SK-N-SH (cell line): ENCODE measurements around the gene SERPINA1. TPM values are rescaled to one million over a fixed set of nuclear protein-coding genes. Genes with fewer than 3 reads are reported as not detected.

ENCODE experiments used
- CTCF ChIA-PET: fragments of 300-600, 350-600 bp; formaldehyde crosslinking; extraction: SDS; loops from one replicate; lab custom pipeline; 2021; lab: Yijun Ruan, JAX
- POLR2A ChIA-PET: fragments of 350-600 bp; sonication (Branson Sonifier 250); formaldehyde crosslinking; extraction: SDS; loops from one replicate; lab custom pipeline; 2020; ENCODE audit warnings: antibody characterized with exemption, inconsistent platforms; lab: Yijun Ruan, JAX
- DNase-seq: peaks from one replicate; pipeline ENCODE4 v3.0.0; 2012
- H2AFZ ChIP-seq: fragments of 200-600 bp; sonication (generic); 2 replicates; pipeline ENCODE4 v1.8.1; 2016; ENCODE audit warnings: antibody characterized with exemption, mild to moderate bottlenecking, low read depth
- H3F3A ChIP-seq: fragments of 200-600 bp; sonication (generic); replicated peaks from 2 replicates; pipeline ENCODE3; 2016; ENCODE audit warnings: antibody characterized with exemption, mild to moderate bottlenecking; ENCODE audit not compliant: insufficient read depth
- H3K27ac ChIP-seq, 2 experiments: fragments of 200-500 bp in 1 of 2; fragments of 200-600 bp in 1 of 2; sonication (Bioruptor generic) in 1 of 2; sonication (generic), shearing (Covaris generic) in 1 of 2; 2 replicates each; pipeline versions ENCODE4 v1.5.1 to v1.6.1; 2014 to 2016; ENCODE audit warnings: low read depth in 2 of 2, inconsistent platforms in 1 of 2, low read length in 1 of 2, mild to moderate bottlenecking in 1 of 2, mixed read lengths in 1 of 2
- H3K27me3 ChIP-seq: fragments of 200-600 bp; sonication (generic), shearing (Covaris generic); 2 replicates; pipeline ENCODE4 v1.6.1; 2016; ENCODE audit warnings: mixed run types; ENCODE audit not compliant: insufficient read depth
- H3K36me3 ChIP-seq, 2 experiments: fragments of 200-500 bp in 1 of 2; fragments of 200-600 bp in 1 of 2; sonication (Bioruptor generic) in 1 of 2; sonication (generic) in 1 of 2; replicated peaks in 1 of 2; 2 replicates each; pipeline versions ENCODE3 to v1.5.1; 2014 to 2016; ENCODE audit warnings: low read length in 1 of 2, mild to moderate bottlenecking in 1 of 2; ENCODE audit not compliant: insufficient read depth in 2 of 2, control insufficient read depth in 1 of 2
- H3K4me1 ChIP-seq, 2 experiments: fragments of 200-500 bp in 1 of 2; fragments of 200-600 bp in 1 of 2; sonication (Bioruptor generic) in 1 of 2; sonication (generic), shearing (Covaris generic) in 1 of 2; 2 replicates each; pipeline versions ENCODE4 v1.5.1 to v1.6.1; 2014 to 2016; ENCODE audit warnings: low read depth in 1 of 2, low read length in 1 of 2, mixed run types in 1 of 2; ENCODE audit not compliant: insufficient read depth in 2 of 2, control insufficient read depth in 1 of 2
- H3K4me2 ChIP-seq: fragments of 200-600 bp; sonication (generic), shearing (Covaris generic); 2 replicates; pipeline ENCODE4 v1.6.1; 2017; ENCODE audit warnings: mixed run types
- H3K4me3 ChIP-seq, 2 experiments: fragments of 200-500 bp in 1 of 2; fragments of 200-600 bp in 1 of 2; sonication (Bioruptor generic) in 1 of 2; sonication (generic), shearing (Covaris generic) in 1 of 2; 2 replicates each; pipeline versions ENCODE4 v1.5.1 to v1.8.1; 2014 to 2016; ENCODE audit warnings: low read depth in 2 of 2, inconsistent platforms in 1 of 2, low read length in 1 of 2, mild to moderate bottlenecking in 1 of 2, mixed read lengths in 1 of 2, moderate library complexity in 1 of 2
- H3K79me2 ChIP-seq: fragments of 200-600 bp; sonication (generic); 2 replicates; pipeline ENCODE4 v1.8.1; 2017; ENCODE audit warnings: mild to moderate bottlenecking; ENCODE audit not compliant: insufficient read depth
- H3K9ac ChIP-seq: fragments of 200-600 bp; sonication (generic); 2 replicates; pipeline ENCODE4 v1.6.1; 2017; ENCODE audit warnings: mixed run types
- H3K9me2 ChIP-seq: fragments of 200-600 bp; sonication (generic); 2 replicates; pipeline ENCODE4 v1.6.1; 2017; ENCODE audit warnings: mixed run types
- H3K9me3 ChIP-seq: fragments of 200-600 bp; sonication (generic); 2 replicates; pipeline ENCODE4 v1.6.1; 2017; ENCODE audit warnings: mixed run types, mild to moderate bottlenecking, moderate library complexity
- H4K20me1 ChIP-seq: fragments of 200-600 bp; sonication (generic); 2 replicates; pipeline ENCODE4 v1.6.1; 2017; ENCODE audit warnings: mild to moderate bottlenecking, mixed run types; ENCODE audit not compliant: insufficient read depth
- EP300 ChIP-seq, 2 experiments: IDR thresholded peaks; 2 replicates each; pipeline versions ENCODE4 v1.4.0 to v1.6.1; 2012; ENCODE audit warnings: borderline replicate concordance in 1 of 2, low read depth in 1 of 2, low read length in 1 of 2
- FOSL2 ChIP-seq: IDR thresholded peaks from 2 replicates; pipeline ENCODE4 v1.4.0; 2012; ENCODE audit warnings: low read depth, mild to moderate bottlenecking, moderate library complexity, borderline replicate concordance
- FOXJ3 ChIP-seq: sonication (generic); formaldehyde crosslinking; IDR thresholded peaks from 2 replicates; pipeline ENCODE4 v1.5.1; 2020; ENCODE audit warnings: mild to moderate bottlenecking, missing genetic modification reagents
- GABPA ChIP-seq: IDR thresholded peaks from 2 replicates; pipeline ENCODE4 v1.4.0; 2012; ENCODE audit warnings: low read depth, mild to moderate bottlenecking
- GATA2 ChIP-seq: sonication (generic); formaldehyde crosslinking; IDR thresholded peaks from 2 replicates; pipeline ENCODE4 v1.5.0; 2020; ENCODE audit warnings: mild to moderate bottlenecking, missing genetic modification reagents
- IRF3 ChIP-seq: fragments of 150-350 bp; IDR thresholded peaks from 2 replicates; pipeline ENCODE4 v1.6.1; 2016; ENCODE audit warnings: mild to moderate bottlenecking, low read depth, low read length
- MAX ChIP-seq: IDR thresholded peaks from 2 replicates; pipeline ENCODE4 v1.4.0; 2012; ENCODE audit warnings: low read depth
- MEF2A ChIP-seq: IDR thresholded peaks from 2 replicates; pipeline ENCODE4 v1.4.0; 2012; ENCODE audit warnings: low read depth, borderline replicate concordance
- MXI1 ChIP-seq: IDR thresholded peaks from 2 replicates; pipeline ENCODE4 v1.6.1; 2012; ENCODE audit warnings: mild to moderate bottlenecking, low read depth, low read length, improper control_type of control experiment
- NRF1 ChIP-seq: IDR thresholded peaks from 2 replicates; pipeline ENCODE4 v1.6.1; 2012; ENCODE audit warnings: low read depth, mild to moderate bottlenecking, low read length
- RAD21 ChIP-seq: IDR thresholded peaks from 2 replicates; pipeline ENCODE4 v1.6.1; 2012; ENCODE audit warnings: mild to moderate bottlenecking, low read length
- RCOR1 ChIP-seq: fragments of 150-350 bp; IDR thresholded peaks from 2 replicates; pipeline ENCODE4 v1.6.1; 2017; ENCODE audit warnings: antibody characterized with exemption, low read length
- REST ChIP-seq: IDR thresholded peaks from 2 replicates; pipeline ENCODE4 v1.6.1; 2012; ENCODE audit warnings: mild to moderate bottlenecking, low read depth, low read length, moderate library complexity
- SMC3 ChIP-seq: IDR thresholded peaks from 2 replicates; pipeline ENCODE4 v1.6.1; 2012; ENCODE audit warnings: low read depth, low read length, improper control_type of control experiment
- TCF12 ChIP-seq: IDR thresholded peaks from 2 replicates; pipeline ENCODE4 v1.4.0; 2012
- TEAD4 ChIP-seq: IDR thresholded peaks from 2 replicates; pipeline ENCODE4 v1.4.0; 2012; ENCODE audit warnings: mild to moderate bottlenecking, borderline replicate concordance; ENCODE audit not compliant: insufficient read depth
- USF1 ChIP-seq: IDR thresholded peaks from 2 replicates; pipeline ENCODE4 v1.4.0; 2012; ENCODE audit warnings: low read depth, borderline replicate concordance
- USF2 ChIP-seq: fragments of 150-350 bp; IDR thresholded peaks from 2 replicates; pipeline ENCODE4 v1.6.1; 2017; ENCODE audit warnings: antibody characterized with exemption, low read length, low read depth, borderline replicate concordance
- YY1 ChIP-seq: IDR thresholded peaks from 2 replicates; pipeline ENCODE4 v1.4.0; 2012; ENCODE audit warnings: low read depth, mild to moderate bottlenecking
- ZBTB33 ChIP-seq: IDR thresholded peaks from 2 replicates; pipeline ENCODE4 v1.4.0; 2012; ENCODE audit warnings: low read depth, borderline replicate concordance
- WGBS: methylation state at CpG from one replicate; pipeline ENCODE4 v1.1.6; 2017; ENCODE audit warnings: low lambda C conversion rate; 5-methylcytosine and 5-hydroxymethylcytosine counted together
- polyA plus RNA-seq, 3 experiments: library from polyadenylated mRNA; depleted of rRNA; stranded (reverse); fragments of >200 nt; gene quantifications; 2 replicates each; pipeline ENCODE4 v1.2.3, GENCODE V29; 2012

Gene SERPINA1
- polyA plus RNA-seq, 1 of the 3 experiments (the other 2 are of a cell fraction) = 11.3 TPM

- TF ChIP-seq FOSL2 (no peak), GABPA (no peak), ZBTB33 (no peak), MXI1 (no peak), RCOR1 (no peak)
Measured at GRCh38 chr14:94340533-94340932, 47.9 kb downstream of the SERPINA1 start (continued).

GRCh38 chr14:94338023-94338422 is 50.4 kb downstream of the SERPINA1 start:
- Histone ChIP-seq H2AFZ (no peak overlapping the region), H3F3A (peaks cover 10% of the 10 kb centered on the region), H3K4me2 (no peak overlapping the region), H3K27me3 (no peaks in the 10 kb centered on the region), H3K9ac (no peak overlapping the region), H3K27ac (no peak overlapping the region), H3K4me3 (no peak overlapping the region), H3K36me3 (no peaks in the 10 kb centered on the region), H3K4me1 (peaks cover 0 to 9% of the 10 kb centered on the region in 2 experiments; a peak in 3 of 4 replicates), H4K20me1 (no peaks in the 10 kb centered on the region), H3K9me3 (no peaks in the 10 kb centered on the region), H3K79me2 (no peaks in the 10 kb centered on the region), H3K9me2 (no peaks in the 10 kb centered on the region)
- 45% methylated on average over 2 of the region's 2 CpGs for WGBS
- DNase-seq = no peak
- ChIA-PET POLR2A (no interaction called here), CTCF (interaction anchor here (0.6 kb wide), 1 partner anchor 18 kb away, joined by 3 read pairs; no protein-coding TSS in a partner anchor)
- no peak for TF ChIP-seq USF1
- no peak for TF ChIP-seq REST
- no peak for TF ChIP-seq MXI1
- no peak for TF ChIP-seq EP300 (IDR thresholded peaks at IDR 0.05; ENCODE audit: borderline replicate concordance in 1 of 2, low read depth in 1 of 2, low read length in 1 of 2)
- no peak for TF ChIP-seq RAD21
- TF ChIP-seq MEF2A = no peak
- TF ChIP-seq GATA2 (CRISPR knock-in tag) = no peak
- no peak for TF ChIP-seq FOXJ3 (CRISPR knock-in tag)
- TF ChIP-seq IRF3 = no peak
- TF ChIP-seq TEAD4 = no peak
- TF ChIP-seq MAX = no peak
- no peak for TF ChIP-seq USF2
- TF ChIP-seq YY1 = no peak
- no peak for TF ChIP-seq GABPA
- TF ChIP-seq FOSL2 = no peak
- TF ChIP-seq NRF1 = no peak
- TF ChIP-seq SMC3 = no peak
- no peak for TF ChIP-seq ZBTB33
- TF ChIP-seq TCF12 = no peak
